ENCODE measurements around the gene FTL. TPM values are rescaled to one million over a fixed set of nuclear protein-coding genes. Genes with fewer than 3 reads are reported as not detected.

FTL gene
- total and polyA plus RNA-seq, 2 donors (not counting 3 experiments of a cell fraction or from before 2014, with no cell fraction given): 1,937 to 2,748 TPM

- dilution Hi-C loops (cut with MboI; ENCODE audit: extremely low pct_ligation_motif_present, low sequenced_read_pairs): no loop called here
- BruUV-seq (replicated peaks): no TSS peak
- no peak for FAIRE-seq
Measured at GRCh38 chr19:49014870-49015255, 49.8 kb downstream of the FTL start.

More at GRCh38 chr19:49014870-49015255, 49.8 kb downstream of the FTL start:
- no peak for DNase-seq (ENCODE audit: low read depth, low spot score)
- Histone ChIP-seq H3K79me2 (ENCODE audit: control insufficient read depth, insufficient read depth, low read length) (no peaks in the 10 kb centered on the region), H3K4me1 (ENCODE audit: control insufficient read depth, extremely low read depth, insufficient read depth, low read length) (peaks cover 10% of the 10 kb centered on the region), H3K27ac (ENCODE audit: insufficient read depth, low read depth, low read length) (no peak overlapping the region), H4K20me1 (replicated peaks; ENCODE audit: control insufficient read depth, extremely low read depth, insufficient read depth, low read length) (no peaks in the 10 kb centered on the region), H3K9me3 (replicated peaks; ENCODE audit: control insufficient read depth, insufficient read depth, low read length) (no peaks in the 10 kb centered on the region), H3K9me1 (replicated peaks; ENCODE audit: control insufficient read depth, extremely low read depth, insufficient read depth, low read length) (no peaks in the 10 kb centered on the region), H3K36me3 (ENCODE audit: control insufficient read depth in 2 of 2, extremely low read depth in 1 of 2, insufficient read depth in 2 of 2, low read length in 2 of 2) (peaks cover 0 to 30% of the 10 kb centered on the region in 2 experiments), H3K27me3 (ENCODE audit: control insufficient read depth in 2 of 2, insufficient read depth in 2 of 2, low read length in 2 of 2) (no peaks in the 10 kb centered on the region), H2AFZ (ENCODE audit: low read depth, low read length) (no peak overlapping the region), H3K4me2 (ENCODE audit: insufficient read depth, low read length) (no peak overlapping the region), H3K9ac (replicated peaks; ENCODE audit: extremely low read depth, insufficient read depth, low read length) (no peak overlapping the region), H3K4me3 (replicated peaks in 1 of 3; ENCODE audit: insufficient read depth in 1 of 3, low read depth in 1 of 3, low read length in 3 of 3) (no peak overlapping the region)
- intact Hi-C loops (cut with micrococcal nuclease): no loop called here
- POLR2A ChIA-PET: no interaction called here
- CTCF ChIA-PET: no interaction called here
- TF ChIP-seq MAX (IDR thresholded peaks at IDR 0.05; ENCODE audit: insufficient read depth, insufficient read length) (no peak), JUN (IDR thresholded peaks at IDR 0.05; ENCODE audit: borderline replicate concordance, insufficient read depth, insufficient read length, low read depth) (no peak), MYC (IDR thresholded peaks at IDR 0.05; ENCODE audit: low read depth, low read length) (no peak), FOS (IDR thresholded peaks at IDR 0.05; ENCODE audit: borderline replicate concordance, insufficient read depth, low read length) (no peak), POLR2A (IDR thresholded peaks at IDR 0.05; ENCODE audit: low read depth, low read length) (no peak), EZH2 (IDR thresholded peaks at IDR 0.05; ENCODE audit: borderline replicate concordance, low read depth, low read length, severe bottlenecking) (no peak), CTCF (IDR thresholded peaks at IDR 0.05; ENCODE audit: extremely low read depth in 1 of 2, insufficient read depth in 1 of 2, low read depth in 1 of 2, low read length in 2 of 2) (no peak), GATA2 (IDR thresholded peaks at IDR 0.05; ENCODE audit: insufficient read depth, insufficient read length, low read depth, low read length) (no peak), POLR2AphosphoS5 (IDR thresholded peaks at IDR 0.05; ENCODE audit: insufficient read depth, low read depth, low read length) (no peak)
